Subcutaneous adipose tissue (tissue), 4 donors: ENCODE results near the gene ZMAT5. TPM values are rescaled to one million over a fixed set of nuclear protein-coding genes. Genes with fewer than 3 reads are reported as not detected.

Experiments
- CTCF ChIP-seq: fragments of 450-650 bp; IDR thresholded peaks from one replicate; pipeline ENCODE4 v1.5.1; 2016; ENCODE audit warnings: low read depth, mild to moderate bottlenecking, control low read depth, antibody characterized with exemption, moderate library complexity
- total RNA-seq, 4 donors: library from RNA; depleted of rRNA; stranded (reverse); fragments of >200 nt; gene quantifications; one replicate each; pipeline ENCODE4 v1.1.0, GENCODE V29; 2016

Gene ZMAT5
- total RNA-seq, 4 donors from 2014 or later: 12.1 to 23.8 (median 17.0) TPM

GRCh38 chr22:29811377-29811776, 44.6 kb upstream of the ZMAT5 start:
- TF ChIP-seq CTCF: no peak

GRCh38 chr22:29810216-29810615, 43.4 kb upstream of the ZMAT5 start:
- no peak for TF ChIP-seq CTCF

- TF ChIP-seq CTCF: no peak
Observed at GRCh38 chr22:29806196-29806595, 39.4 kb upstream of the ZMAT5 start.

- TF ChIP-seq CTCF: no peak
Observed at GRCh38 chr22:29804985-29805384, 38.2 kb upstream of the ZMAT5 start.

- no peak for TF ChIP-seq CTCF
Observed at GRCh38 chr22:29803190-29803589, 36.4 kb upstream of the ZMAT5 start.

- TF ChIP-seq CTCF: no peak
Observed at GRCh38 chr22:29801796-29802195, 35.0 kb upstream of the ZMAT5 start.

GRCh38 chr22:29801153-29801552, 34.3 kb upstream of the ZMAT5 start:
- no peak for TF ChIP-seq CTCF
